HUES48 (cell line): Measurements from ENCODE around the gene CFL1.

Source experiments
- H3K27ac ChIP-seq: one replicate; pipeline ENCODE4 v1.7.0; 2013; ENCODE audit warnings: low read depth, low read length, inconsistent platforms
- H3K27me3 ChIP-seq: 2 replicates; pipeline ENCODE4 v1.6.1; 2013; ENCODE audit warnings: mild to moderate bottlenecking, low read length; ENCODE audit not compliant: control insufficient read depth, insufficient read depth
- H3K36me3 ChIP-seq: 2 replicates; pipeline ENCODE4 v1.6.1; 2013; ENCODE audit warnings: low read length; ENCODE audit not compliant: control insufficient read depth, insufficient read depth
- H3K4me1 ChIP-seq: 2 replicates; pipeline ENCODE4 v1.6.1; 2013; ENCODE audit warnings: mild to moderate bottlenecking, low read length; ENCODE audit not compliant: control insufficient read depth, insufficient read depth
- H3K4me3 ChIP-seq: 2 replicates; pipeline ENCODE4 v1.5.1; 2013; ENCODE audit warnings: mild to moderate bottlenecking, low read depth, low read length
- H3K9ac ChIP-seq: 2 replicates; pipeline ENCODE4 v1.6.1; 2013; ENCODE audit warnings: mild to moderate bottlenecking, low read depth, low read length, moderate library complexity
- H3K9me3 ChIP-seq: 2 replicates; pipeline ENCODE4 v1.6.1; 2013; ENCODE audit warnings: low read length; ENCODE audit not compliant: control insufficient read depth, insufficient read depth

The CFL1 gene

DNA sequence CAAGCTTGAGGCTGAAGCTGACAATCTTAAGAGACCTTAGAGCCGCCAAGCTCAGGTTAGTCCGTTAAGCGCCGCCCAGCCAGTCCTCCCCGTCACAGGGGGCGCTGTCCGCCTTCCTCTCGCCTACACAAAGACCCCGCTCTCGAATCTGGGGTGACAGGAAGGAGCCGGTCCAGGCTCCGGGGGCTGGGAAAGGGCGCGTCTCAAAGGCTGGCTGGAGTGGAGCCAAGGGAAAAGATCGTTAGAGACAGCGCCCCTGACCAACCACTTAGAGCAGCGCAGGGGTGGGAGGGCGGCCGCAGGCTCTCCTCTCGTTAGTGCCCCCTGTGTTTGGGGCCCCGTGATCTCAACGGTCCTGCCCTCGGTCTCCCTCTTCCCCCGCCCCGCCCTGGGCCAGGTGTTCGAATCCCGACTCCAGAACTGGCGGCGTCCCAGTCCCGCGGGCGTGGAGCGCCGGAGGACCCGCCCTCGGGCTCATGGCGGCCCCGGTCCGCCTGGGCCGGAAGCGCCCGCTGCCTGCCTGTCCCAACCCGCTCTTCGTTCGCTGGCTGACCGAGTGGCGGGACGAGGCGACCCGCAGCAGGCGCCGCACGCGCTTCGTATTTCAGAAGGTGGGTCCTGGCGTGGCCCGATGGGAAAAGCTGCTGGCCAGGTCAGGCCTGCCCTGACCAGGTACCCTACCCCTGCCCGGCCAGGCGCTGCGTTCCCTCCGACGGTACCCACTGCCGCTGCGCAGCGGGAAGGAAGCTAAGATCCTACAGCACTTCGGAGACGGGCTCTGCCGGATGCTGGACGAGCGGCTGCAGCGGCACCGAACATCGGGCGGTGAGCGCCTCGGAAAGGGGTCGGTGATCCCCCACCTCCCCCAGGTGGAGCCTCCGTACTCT, 2.5 kb upstream of the CFL1 start, which contains the start of gene MUS81:
MUS81 (plus strand) TSS at position 156 of the 887 bp plus-strand sequence; CDS start at position 477, 321 bp downstream.
- Histone ChIP-seq H3K27ac (peak within 1 kb of the TSS; percentile 97), H3K9me3 (no peaks in the 10 kb centered on the region), H3K36me3 (peaks cover 45% of the 10 kb centered on the region), H3K4me3 (peak within 1 kb of the TSS; percentile 93), H3K9ac (peak within 1 kb of the TSS; percentile 78), H3K4me1 (peaks cover 6% of the 10 kb centered on the region), H3K27me3 (no peaks in the 10 kb centered on the region)

DNA sequence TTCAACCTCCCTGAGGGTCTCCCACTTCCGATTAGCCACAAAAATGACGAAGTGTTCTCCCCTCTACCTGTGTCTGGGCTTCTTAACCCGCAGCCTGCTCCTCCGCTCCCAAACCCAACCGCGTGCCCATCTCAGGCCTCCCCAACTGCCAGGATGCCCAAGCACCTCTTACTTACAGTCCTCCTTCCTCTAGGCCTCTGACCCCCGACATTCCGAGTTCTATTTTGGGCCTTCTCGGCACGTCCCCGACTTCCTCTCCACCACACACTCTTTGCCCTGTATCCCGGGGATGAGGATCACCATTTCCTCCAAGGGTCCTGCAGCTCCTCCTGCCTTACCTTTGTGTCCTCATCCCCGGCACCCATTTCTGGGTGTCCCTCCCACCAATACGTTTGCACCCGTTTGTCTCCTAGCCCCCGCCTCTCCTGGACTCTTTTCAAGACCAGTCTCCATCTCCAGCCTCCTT, 1.9 kb upstream of the CFL1 start:
- H3K27ac ChIP-seq = peak overlapping the region; percentile 97
- no peaks in the 10 kb centered on the region for H3K9me3 ChIP-seq
- H3K36me3 ChIP-seq = peaks cover 45% of the 10 kb centered on the region
- peak overlapping the region; percentile 93 for H3K4me3 ChIP-seq
- H3K4me1 ChIP-seq = peaks cover 6% of the 10 kb centered on the region
- H3K27me3 ChIP-seq = no peaks in the 10 kb centered on the region
- peak overlapping the region; percentile 78 for H3K9ac ChIP-seq

DNA sequence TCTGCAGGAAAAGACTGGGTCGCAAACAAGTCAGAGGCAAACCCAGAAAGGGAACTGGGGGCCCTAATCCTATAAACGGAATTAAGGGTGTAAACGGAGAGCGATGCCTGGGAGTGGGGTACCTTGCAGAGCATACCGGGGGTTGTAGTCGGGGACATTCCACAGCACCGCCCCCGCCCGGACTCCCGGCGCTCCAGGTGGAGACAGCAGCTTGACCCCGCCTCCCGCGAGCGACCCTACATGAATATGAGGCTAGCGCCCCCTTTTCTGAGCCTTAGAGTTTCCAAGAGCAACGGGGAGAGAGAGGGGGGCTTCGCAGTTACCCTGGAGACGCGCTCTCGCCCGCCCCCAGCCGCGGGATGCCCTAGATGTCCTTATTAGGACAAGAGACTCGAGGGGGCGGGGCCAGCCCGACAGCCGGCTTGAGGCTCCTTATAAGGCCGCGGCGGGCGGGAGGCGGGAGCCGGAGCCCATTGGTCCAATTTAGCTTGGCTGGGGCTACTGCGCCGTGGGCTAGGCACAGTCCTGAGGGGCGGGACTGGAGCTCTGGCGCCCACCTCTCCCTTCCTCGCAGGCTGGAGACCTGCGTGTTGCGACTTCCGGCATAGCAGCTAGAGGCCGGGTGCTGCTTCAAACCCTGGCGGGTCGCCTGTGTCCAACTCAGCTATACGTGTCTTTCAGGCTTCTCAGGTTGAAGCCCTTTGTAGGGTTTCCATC, 1.3 kb upstream of the CFL1 start:
- Histone ChIP-seq H3K9ac (peak overlapping the region; percentile 78), H3K36me3 (peaks cover 45% of the 10 kb centered on the region), H3K4me1 (peaks cover 6% of the 10 kb centered on the region), H3K4me3 (peak overlapping the region; percentile 93), H3K27me3 (no peaks in the 10 kb centered on the region), H3K9me3 (no peaks in the 10 kb centered on the region), H3K27ac (peak overlapping the region; percentile 97)

DNA sequence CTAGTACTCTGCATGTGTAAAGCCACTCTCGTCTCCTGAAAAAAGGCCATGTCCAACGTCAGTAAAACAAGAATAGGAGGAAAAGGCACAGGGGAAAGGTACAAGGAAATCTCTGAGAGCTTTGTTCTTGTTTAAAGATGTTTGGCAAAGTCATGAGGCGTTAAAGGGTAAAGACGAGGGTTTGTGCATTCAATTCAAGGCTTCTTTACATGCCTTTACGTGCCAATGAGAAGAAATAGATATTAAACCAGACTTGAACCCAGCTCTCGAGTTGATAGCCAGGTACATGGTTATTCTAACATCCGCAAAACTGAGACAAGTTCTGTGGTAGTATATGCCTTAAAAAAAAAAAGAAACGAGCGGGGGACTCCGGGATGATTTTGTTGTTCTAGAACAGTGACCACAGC, 704 bp upstream of the CFL1 start:
- Histone ChIP-seq H3K36me3 (peaks cover 45% of the 10 kb centered on the region), H3K9me3 (no peaks in the 10 kb centered on the region), H3K9ac (peak overlapping the region; percentile 77), H3K4me3 (peak overlapping the region; percentile 76), H3K27me3 (no peaks in the 10 kb centered on the region), H3K27ac (peak overlapping the region; percentile 97), H3K4me1 (peaks cover 6% of the 10 kb centered on the region)

DNA sequence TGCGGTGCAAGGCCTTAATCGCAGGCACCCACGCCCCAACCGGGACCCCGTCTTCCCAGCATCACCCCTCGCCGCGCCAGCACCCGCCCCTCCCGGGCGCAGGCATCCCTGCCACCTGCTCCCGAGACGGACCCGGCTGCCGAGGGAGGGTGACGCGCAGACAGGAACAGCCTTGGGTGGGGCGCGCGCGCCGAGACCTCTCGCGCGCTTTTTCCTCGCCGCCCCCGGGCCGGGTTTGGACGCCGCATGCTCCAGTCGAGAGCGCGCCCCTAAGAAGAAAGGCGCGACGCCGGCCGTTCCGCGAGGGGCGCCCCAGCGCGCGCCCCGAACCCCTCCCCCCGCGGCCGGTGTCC, 504 bp downstream of the CFL1 start:
- H3K27ac ChIP-seq = peak overlapping the region; percentile 97
- H3K27me3 ChIP-seq = no peaks in the 10 kb centered on the region
- H3K36me3 ChIP-seq = peaks cover 41% of the 10 kb centered on the region
- no peaks in the 10 kb centered on the region for H3K9me3 ChIP-seq
- H3K9ac ChIP-seq = peak overlapping the region; percentile 95
- H3K4me3 ChIP-seq = peak overlapping the region; percentile 95
- H3K4me1 ChIP-seq = peaks cover 6% of the 10 kb centered on the region

DNA sequence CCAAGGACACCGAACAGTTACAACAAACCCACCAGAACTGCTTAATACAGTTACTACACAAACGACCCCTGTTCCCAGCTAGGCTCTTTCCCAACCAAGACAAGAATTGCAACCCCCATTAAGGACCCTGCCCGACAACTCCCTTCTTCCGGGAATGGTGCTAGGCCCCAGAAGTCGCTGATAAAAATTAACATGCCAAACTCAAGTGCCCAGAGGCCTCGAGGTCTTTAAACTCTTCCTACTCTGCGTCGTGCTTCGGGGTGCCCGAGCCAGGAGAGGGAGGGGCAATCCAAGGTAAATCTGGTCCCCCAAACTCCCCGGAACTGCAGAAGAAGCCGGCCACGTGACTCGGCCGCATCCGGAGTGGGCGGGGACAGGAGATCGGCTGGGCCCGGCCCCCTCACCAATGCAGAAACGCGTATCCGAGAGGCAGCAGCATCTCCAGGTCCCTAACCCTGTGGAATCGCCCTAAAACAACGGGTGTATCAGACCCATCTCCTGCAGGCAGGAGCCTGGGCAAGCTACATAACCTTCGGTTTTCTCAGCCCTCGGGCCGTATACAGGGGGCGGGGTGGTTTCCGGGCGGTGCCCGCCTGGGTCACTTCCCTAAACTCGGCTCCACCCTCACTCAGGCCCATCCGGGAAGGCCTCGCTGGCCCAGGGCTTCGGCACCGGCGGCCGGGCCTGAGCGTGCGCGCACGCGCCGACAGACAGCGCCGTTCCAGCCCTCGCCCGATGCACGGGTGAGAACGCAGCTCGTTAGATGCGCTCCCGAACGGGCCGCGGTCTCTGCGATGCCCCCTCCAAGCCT, 1.1 kb downstream of the CFL1 start:
- H3K27ac ChIP-seq = peak overlapping the region; percentile 97
- peak overlapping the region; percentile 95 for H3K4me3 ChIP-seq
- H3K36me3 ChIP-seq = peaks cover 36% of the 10 kb centered on the region
- no peaks in the 10 kb centered on the region for H3K9me3 ChIP-seq
- no peaks in the 10 kb centered on the region for H3K27me3 ChIP-seq
- peak overlapping the region; percentile 95 for H3K9ac ChIP-seq
- peaks cover 6% of the 10 kb centered on the region for H3K4me1 ChIP-seq

DNA sequence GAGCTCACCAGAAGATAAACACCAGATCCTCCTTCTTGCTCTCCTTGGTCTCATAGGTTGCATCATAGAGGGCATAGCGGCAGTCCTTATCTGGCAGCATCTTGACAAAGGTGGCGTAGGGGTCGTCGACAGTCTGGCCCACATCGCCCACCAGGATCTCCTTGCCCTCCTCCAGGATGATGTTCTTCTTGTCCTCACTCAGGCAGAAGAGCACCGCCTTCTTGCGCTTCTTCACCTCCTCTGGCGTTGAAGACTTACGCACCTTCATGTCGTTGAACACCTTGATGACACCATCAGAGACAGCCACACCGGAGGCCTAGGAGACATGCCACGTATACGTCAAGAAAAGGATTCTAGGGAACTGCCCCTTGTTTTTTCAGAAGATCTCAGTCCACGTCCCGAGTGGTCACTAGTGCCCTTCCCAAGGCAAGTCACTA, 2.0 kb downstream of the CFL1 start:
- H3K36me3 ChIP-seq = peaks cover 36% of the 10 kb centered on the region
- no peak overlapping the region for H3K27ac ChIP-seq
- H3K4me1 ChIP-seq = peaks cover 6% of the 10 kb centered on the region
- H3K9ac ChIP-seq = no peak overlapping the region
- 0 out of 2 replicates have a peak, but pooled peaks cover 2% of the 10 kb centered on the region for H3K9me3 ChIP-seq
- H3K4me3 ChIP-seq = peak overlapping the region; percentile 95
- H3K27me3 ChIP-seq = no peaks in the 10 kb centered on the region

DNA sequence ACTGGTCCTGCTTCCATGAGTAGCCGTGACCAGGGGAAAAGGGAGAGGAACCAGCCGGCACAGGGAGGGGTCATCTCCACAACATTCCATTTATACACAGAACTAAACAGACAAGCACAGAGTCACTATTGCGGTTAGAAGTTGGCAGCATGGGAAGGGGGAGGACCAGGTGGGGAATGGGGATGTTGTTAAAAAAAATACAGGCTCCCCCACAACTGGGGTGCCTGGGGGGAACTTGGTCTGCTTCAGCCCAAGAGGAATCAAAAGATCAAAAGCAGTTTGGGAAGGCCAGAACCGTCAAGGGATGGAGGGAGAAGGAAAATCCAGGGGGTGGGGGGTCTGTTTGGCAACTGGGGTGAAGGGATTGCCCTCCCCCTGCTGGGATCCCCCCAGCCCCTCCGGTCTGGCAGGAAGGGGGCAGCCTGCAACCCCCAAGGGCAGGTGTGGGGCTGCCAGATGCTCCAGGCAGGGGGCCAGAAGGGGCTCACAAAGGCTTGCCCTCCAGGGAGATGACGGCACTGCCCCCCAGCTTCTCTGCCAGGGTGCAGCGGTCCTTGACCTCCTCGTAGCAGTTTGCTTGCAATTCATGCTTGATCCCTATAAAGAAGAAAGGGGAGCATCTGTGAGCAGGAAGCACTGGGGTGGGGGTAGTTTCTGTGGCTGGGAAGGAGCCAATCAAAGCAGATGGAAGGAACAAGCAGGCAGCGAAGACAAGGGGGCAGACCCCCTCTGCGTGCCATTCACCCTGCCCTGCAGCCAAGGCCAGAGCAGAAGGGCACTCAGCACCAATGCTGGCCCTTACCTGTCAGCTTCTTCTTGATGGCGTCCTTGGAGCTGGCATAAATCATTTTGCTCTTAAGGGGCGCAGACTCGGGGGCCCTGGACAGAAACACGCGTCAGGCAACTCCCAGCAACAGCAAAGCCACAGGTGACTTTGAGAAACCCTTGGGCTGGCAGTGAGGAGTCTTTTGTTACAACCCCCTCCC, 2.8 kb downstream of the CFL1 start:
- Histone ChIP-seq H3K4me3 (no peak overlapping the region), H3K27me3 (no peaks in the 10 kb centered on the region), H3K9me3 (0 out of 2 replicates have a peak, but pooled peaks cover 2% of the 10 kb centered on the region), H3K27ac (no peak overlapping the region), H3K4me1 (peaks cover 6% of the 10 kb centered on the region), H3K36me3 (peaks cover 36% of the 10 kb centered on the region), H3K9ac (no peak overlapping the region)

DNA sequence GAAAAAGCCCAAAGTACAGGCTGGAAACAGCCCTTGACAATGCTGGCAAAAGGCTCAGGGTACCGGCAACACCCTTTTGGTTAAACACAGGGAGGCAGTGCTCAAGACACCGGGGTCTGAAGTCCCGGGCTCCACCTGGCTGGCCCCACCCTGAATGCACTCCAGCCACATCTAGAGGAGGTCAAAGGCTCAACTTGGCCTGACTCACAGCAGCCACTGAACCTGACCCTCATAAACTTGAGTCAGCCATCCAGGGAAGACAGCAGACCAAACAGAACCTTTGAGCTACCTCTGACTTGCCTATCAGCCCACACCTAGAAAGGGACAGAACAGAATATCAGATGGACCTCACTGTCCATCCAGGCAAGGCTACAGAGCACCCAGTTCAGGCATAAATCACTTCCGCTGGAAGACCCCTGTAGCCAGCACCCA, 3.8 kb downstream of the CFL1 start:
- Histone ChIP-seq H3K4me3 (no peak overlapping the region), H3K27me3 (no peaks in the 10 kb centered on the region), H3K9ac (no peak overlapping the region), H3K4me1 (peaks cover 6% of the 10 kb centered on the region), H3K27ac (peak overlapping the region; percentile 33), H3K9me3 (0 out of 2 replicates have a peak, but pooled peaks cover 2% of the 10 kb centered on the region), H3K36me3 (peaks cover 36% of the 10 kb centered on the region)
